Measurements from ENCODE around the gene ZAP70. TPM values are rescaled to one million over a fixed set of nuclear protein-coding genes. Genes with fewer than 3 reads are reported as not detected.
A peak's percentile ranks its signal among the peaks of the same experiment; 100 is the strongest.
"Not testable (repeated sequence)": the region's sequence is repeated elsewhere in the genome, so short reads cannot be mapped to it uniquely, and the experiment has no call there.

ZAP70 gene
- 100 to 1,000 TPM; 350 to 367 TPM for total RNA-seq

GRCh38 chr2:97713296-97714083, at the start of gene ZAP70:
TSS of gene ZAP70 (plus strand) at chr2:97713576. CDS start at chr2:97724037, 10,461 bp downstream.
- ATAC-seq (ENCODE audit: low read depth) (peak; percentile 73), DNase-seq (peak; percentile 78)
- peak within 1 kb of the TSS; percentile 100 for H3K27ac Mint-ChIP-seq
- H3K36me3 Mint-ChIP-seq, result peaks cover 34% of the 10 kb centered on the region
- POLR2A ChIA-PET, result interaction anchor here (0.6 to 5.0 kb wide), 10 partner anchors 9 to 1427 kb away, joined by 3 to 60 read pairs (median 6); partner anchors contain the start of genes ACTR1B, ANKRD36B and COX5B
- peak within 1 kb of the TSS; percentile 98 for H3K4me3 Mint-ChIP-seq
- no peaks in the 10 kb centered on the region for H3K9me3 Mint-ChIP-seq
- peaks cover 58% of the 10 kb centered on the region for H3K4me1 Mint-ChIP-seq
- no peaks in the 10 kb centered on the region for H3K27me3 Mint-ChIP-seq

GRCh38 chr2:97663626-97663961, 49.8 kb upstream of the ZAP70 start:
- POLR2A ChIA-PET, result interaction anchor here (0.9 to 7.1 kb wide), 8 partner anchors 9 to 73 kb away, joined by 3 to 184 read pairs (median 16); partner anchors contain the start of genes COX5B and ZAP70
- H3K9me3 Mint-ChIP-seq, result no peaks in the 10 kb centered on the region
- H3K27me3 Mint-ChIP-seq, result no peaks in the 10 kb centered on the region
- H3K4me3 Mint-ChIP-seq, result peak overlapping the region; percentile 94
- H3K27ac Mint-ChIP-seq, result peak overlapping the region; percentile 93
- ATAC-seq (ENCODE audit: low read depth) (no peak), DNase-seq (no peak)
- peaks cover 7% of the 10 kb centered on the region for H3K36me3 Mint-ChIP-seq
- H3K4me1 Mint-ChIP-seq, result peaks cover 14% of the 10 kb centered on the region

- peak; percentile 98 for DNase-seq
- Mint-ChIP-seq H3K4me1 (peaks cover 14% of the 10 kb centered on the region), H3K4me3 (peak within 1 kb of the TSS; percentile 94), H3K36me3 (peaks cover 7% of the 10 kb centered on the region), H3K27me3 (no peaks in the 10 kb centered on the region), H3K27ac (peak within 1 kb of the TSS; percentile 94), H3K9me3 (no peaks in the 10 kb centered on the region)
- peak; percentile 88 for ATAC-seq (ENCODE audit: low read depth)
- POLR2A ChIA-PET, result interaction anchor here (0.5 to 7.1 kb wide), 8 partner anchors 9 to 1106 kb away, joined by 3 to 184 read pairs (median 16); partner anchors contain the start of genes COX5B and ZAP70
Measured at GRCh38 chr2:97663962-97664635, 49.3 kb upstream of the ZAP70 start, which contains the start of gene ACTR1B. TSS of gene ACTR1B (minus strand) at chr2:97664044. CDS start at chr2:97663890, 154 bp downstream.

GRCh38 chr2:97664636-97664970, 48.8 kb upstream of the ZAP70 start:
- H3K4me1 Mint-ChIP-seq, result peaks cover 14% of the 10 kb centered on the region
- H3K9me3 Mint-ChIP-seq, result no peaks in the 10 kb centered on the region
- peak overlapping the region; percentile 94 for H3K27ac Mint-ChIP-seq
- ATAC-seq (ENCODE audit: low read depth) (no peak), DNase-seq (no peak)
- H3K36me3 Mint-ChIP-seq, result peaks cover 7% of the 10 kb centered on the region
- peak overlapping the region; percentile 91 for H3K4me3 Mint-ChIP-seq
- POLR2A ChIA-PET, result interaction anchor here (0.5 to 7.1 kb wide), 9 partner anchors 8 to 1106 kb away, joined by 3 to 184 read pairs (median 11); partner anchors contain the start of genes COX5B and ZAP70
- no peaks in the 10 kb centered on the region for H3K27me3 Mint-ChIP-seq

- H3K9me3 Mint-ChIP-seq, result no peaks in the 10 kb centered on the region
- no peaks in the 10 kb centered on the region for H3K27me3 Mint-ChIP-seq
- no peaks in the 10 kb centered on the region for H3K36me3 Mint-ChIP-seq
- H3K4me1 Mint-ChIP-seq, result peaks cover 19% of the 10 kb centered on the region
- no peak within 1 kb of the TSS for H3K4me3 Mint-ChIP-seq
- ATAC-seq (ENCODE audit: low read depth) (no peak), DNase-seq (no peak)
- POLR2A ChIA-PET, result no interaction called here
- no peak within 1 kb of the TSS for H3K27ac Mint-ChIP-seq
Measured at GRCh38 chr2:97669448-97669847, 43.9 kb upstream of the ZAP70 start, which contains the start of gene C2orf92. TSS of gene C2orf92 (plus strand) at chr2:97669713. CDS start at chr2:97669789, 76 bp downstream.

- no peaks in the 10 kb centered on the region for H3K36me3 Mint-ChIP-seq
- no peak for ATAC-seq (ENCODE audit: low read depth)
- DNase-seq, result no peak
- POLR2A ChIA-PET, result no interaction called here
- H3K27ac Mint-ChIP-seq, result no peak overlapping the region
- no peak overlapping the region for H3K4me3 Mint-ChIP-seq
- H3K9me3 Mint-ChIP-seq, result no peaks in the 10 kb centered on the region
- H3K27me3 Mint-ChIP-seq, result no peaks in the 10 kb centered on the region
- peaks cover 18% of the 10 kb centered on the region for H3K4me1 Mint-ChIP-seq
Measured at GRCh38 chr2:97670471-97670870, 42.9 kb upstream of the ZAP70 start.

GRCh38 chr2:97671526-97671925, 41.9 kb upstream of the ZAP70 start:
- H3K27me3 Mint-ChIP-seq, result no peaks in the 10 kb centered on the region

GRCh38 chr2:97672606-97673140, 40.7 kb upstream of the ZAP70 start:
- H3K27ac Mint-ChIP-seq; H3K4me3 Mint-ChIP-seq; H3K9me3 Mint-ChIP-seq; H3K36me3 Mint-ChIP-seq; DNase-seq; H3K27me3 Mint-ChIP-seq; ATAC-seq (ENCODE audit: low read depth): not testable (repeated sequence)
- H3K4me1 Mint-ChIP-seq, result peaks cover 26% of the 10 kb centered on the region
- POLR2A ChIA-PET, result interaction anchor here (1.4 to 1.8 kb wide), 3 partner anchors 8 to 27 kb away, joined by 3 to 9 read pairs (median 3); partner anchors contain the start of genes ACTR1B and COX5B

More at GRCh38 chr2:97671526-97671925, 41.9 kb upstream of the ZAP70 start:
- no peaks in the 10 kb centered on the region for H3K9me3 Mint-ChIP-seq
- no peaks in the 10 kb centered on the region for H3K36me3 Mint-ChIP-seq
- no peak for ATAC-seq (ENCODE audit: low read depth)
- no peak overlapping the region for H3K27ac Mint-ChIP-seq
- POLR2A ChIA-PET, result no interaction called here
- no peak for DNase-seq
- H3K4me3 Mint-ChIP-seq, result no peak overlapping the region
- peaks cover 21% of the 10 kb centered on the region for H3K4me1 Mint-ChIP-seq

GRCh38 chr2:97673182-97673914, 40.0 kb upstream of the ZAP70 start:
- DNase-seq (no peak), ATAC-seq (ENCODE audit: low read depth) (peak; percentile 44)
- no peaks in the 10 kb centered on the region for H3K36me3 Mint-ChIP-seq
- H3K27ac Mint-ChIP-seq, result peak overlapping the region; percentile 43
- POLR2A ChIA-PET, result interaction anchor here (1.4 to 1.8 kb wide), 3 partner anchors 9 to 28 kb away, joined by 3 to 9 read pairs (median 3); partner anchors contain the start of genes ACTR1B and COX5B
- no peaks in the 10 kb centered on the region for H3K27me3 Mint-ChIP-seq
- peaks cover 26% of the 10 kb centered on the region for H3K4me1 Mint-ChIP-seq
- H3K4me3 Mint-ChIP-seq, result no peak overlapping the region
- H3K9me3 Mint-ChIP-seq, result no peaks in the 10 kb centered on the region

GRCh38 chr2:97673915-97674283, 39.5 kb upstream of the ZAP70 start:
- Mint-ChIP-seq H3K4me3 (no peak overlapping the region), H3K4me1 (peaks cover 26% of the 10 kb centered on the region), H3K36me3 (no peaks in the 10 kb centered on the region), H3K9me3 (no peaks in the 10 kb centered on the region), H3K27me3 (no peaks in the 10 kb centered on the region), H3K27ac (peak overlapping the region; percentile 43)
- ATAC-seq (ENCODE audit: low read depth) (peak; percentile 8), DNase-seq (no peak)
- POLR2A ChIA-PET, result interaction anchor here (1.4 to 1.8 kb wide), 3 partner anchors 10 to 28 kb away, joined by 3 to 9 read pairs (median 3); partner anchors contain the start of genes ACTR1B and COX5B

GRCh38 chr2:97675430-97676113, 37.8 kb upstream of the ZAP70 start:
- POLR2A ChIA-PET, result no interaction called here

GRCh38 chr2:97676620-97677019, 36.8 kb upstream of the ZAP70 start:
- peak; percentile 61 for ATAC-seq (ENCODE audit: low read depth)
- no peaks in the 10 kb centered on the region for H3K36me3 Mint-ChIP-seq
- peaks cover 26% of the 10 kb centered on the region for H3K4me1 Mint-ChIP-seq
- H3K27ac Mint-ChIP-seq, result no peak overlapping the region
- no peaks in the 10 kb centered on the region for H3K9me3 Mint-ChIP-seq
- peaks cover 8% of the 10 kb centered on the region for H3K27me3 Mint-ChIP-seq
- DNase-seq, result no peak
- POLR2A ChIA-PET, result no interaction called here
- no peak overlapping the region for H3K4me3 Mint-ChIP-seq

More at GRCh38 chr2:97675430-97676113, 37.8 kb upstream of the ZAP70 start:
- DNase-seq (no peak), ATAC-seq (ENCODE audit: low read depth) (no peak)
- H3K4me3 Mint-ChIP-seq, result no peak overlapping the region
- no peak overlapping the region for H3K27ac Mint-ChIP-seq
- H3K9me3 Mint-ChIP-seq, result no peaks in the 10 kb centered on the region
- peaks cover 7% of the 10 kb centered on the region for H3K27me3 Mint-ChIP-seq
- no peaks in the 10 kb centered on the region for H3K36me3 Mint-ChIP-seq
- peaks cover 26% of the 10 kb centered on the region for H3K4me1 Mint-ChIP-seq
